Astrocyte (in vitro differentiated cells and primary cell): Measurements from ENCODE around the gene SVIL. TPM values are rescaled to one million over a fixed set of nuclear protein-coding genes. Genes with fewer than 3 reads are reported as not detected.

ENCODE experiments used
- DNase-seq: peaks from one replicate; pipeline ENCODE4 v3.0.0-alpha.2; 2010; ENCODE audit warnings: low read depth
- FAIRE-seq: peaks from 2 replicates; lab custom pipeline; 2011; peaks lifted over from hg19 to GRCh38; lab: Jason Lieb, UNC
- H2AFZ ChIP-seq: 2 replicates; pipeline ENCODE4 v1.6.0; 2012; ENCODE audit warnings: low read depth, low read length, inconsistent platforms
- H3K27ac ChIP-seq: 2 replicates; pipeline ENCODE4 v1.5.1; 2011; ENCODE audit warnings: low read depth, low read length, inconsistent platforms
- H3K27me3 ChIP-seq: 2 replicates; pipeline ENCODE4 v1.6.0; 2011; ENCODE audit warnings: low read length, inconsistent platforms; ENCODE audit not compliant: insufficient read depth
- H3K36me3 ChIP-seq: 2 replicates; pipeline ENCODE4 v1.5.1; 2011; ENCODE audit warnings: low read length, inconsistent platforms; ENCODE audit not compliant: insufficient read depth
- H3K4me1 ChIP-seq: 2 replicates; pipeline ENCODE4 v1.5.1; 2011; ENCODE audit warnings: low read length, inconsistent platforms; ENCODE audit not compliant: insufficient read depth
- H3K4me2 ChIP-seq: 2 replicates; pipeline ENCODE4 v1.6.0; 2012; ENCODE audit warnings: low read length, inconsistent platforms
- H3K4me3 ChIP-seq: 2 replicates; pipeline ENCODE4 v1.5.1; 2011; ENCODE audit warnings: low read depth, mild to moderate bottlenecking, low read length, inconsistent platforms; ENCODE audit not compliant: insufficient read depth
- H3K79me2 ChIP-seq: 2 replicates; pipeline ENCODE4 v1.6.0; 2012; ENCODE audit warnings: mild to moderate bottlenecking, low read length, inconsistent platforms; ENCODE audit not compliant: insufficient read depth
- H3K9ac ChIP-seq: 2 replicates; pipeline ENCODE4 v1.6.0; 2012; ENCODE audit warnings: mild to moderate bottlenecking, low read length, inconsistent platforms
- H3K9me3 ChIP-seq: 2 replicates; pipeline ENCODE4 v1.5.1; 2012; ENCODE audit warnings: low read depth, mild to moderate bottlenecking, low read length, inconsistent platforms; ENCODE audit not compliant: insufficient read depth
- H4K20me1 ChIP-seq: 2 replicates; pipeline ENCODE4 v1.6.0; 2012; ENCODE audit warnings: low read length, inconsistent platforms; ENCODE audit not compliant: insufficient read depth
- H3K27ac Mint-ChIP-seq: one replicate; pipeline ENCODE4 v1.8.0; 2021; ENCODE audit warnings: mild to moderate bottlenecking, mixed read lengths; ENCODE audit not compliant: unreplicated experiment
- H3K27me3 Mint-ChIP-seq: one replicate; pipeline ENCODE4 v1.8.0; 2021; ENCODE audit warnings: low read depth, mixed read lengths; ENCODE audit not compliant: unreplicated experiment
- H3K36me3 Mint-ChIP-seq: one replicate; pipeline ENCODE4 v1.8.0; 2021; ENCODE audit warnings: low read depth, mixed read lengths; ENCODE audit not compliant: unreplicated experiment
- H3K4me1 Mint-ChIP-seq: one replicate; pipeline ENCODE4 v1.8.0; 2021; ENCODE audit warnings: low read depth, mixed read lengths; ENCODE audit not compliant: unreplicated experiment
- H3K4me3 Mint-ChIP-seq: one replicate; pipeline ENCODE4 v1.8.0; 2021; ENCODE audit warnings: mild to moderate bottlenecking, moderate library complexity, mixed read lengths; ENCODE audit not compliant: unreplicated experiment
- H3K9me3 Mint-ChIP-seq: one replicate; pipeline ENCODE4 v1.8.0; 2021; ENCODE audit warnings: mild to moderate bottlenecking, mixed read lengths; ENCODE audit not compliant: unreplicated experiment
- EZH2 ChIP-seq: IDR thresholded peaks from 2 replicates; pipeline ENCODE4 v1.6.1; 2012; ENCODE audit warnings: mild to moderate bottlenecking, low read length, inconsistent platforms; ENCODE audit not compliant: insufficient read depth
- total RNA-seq: library from RNA; stranded (reverse); gene quantifications from 2 replicates; pipeline ENCODE4 v1.2.1, GENCODE V29; 2021
- TF ChIP-seq, protein P1 (sequence below): IDR thresholded peaks from 2 replicates; pipeline ENCODE4 v1.5.1; 2011; ENCODE audit warnings: low read depth, mild to moderate bottlenecking, inconsistent platforms, low read length, moderate library complexity; ENCODE audit not compliant: insufficient read depth

SVIL gene
- total RNA-seq, 1 donor from 2014 or later = 70.4 TPM

DNA sequence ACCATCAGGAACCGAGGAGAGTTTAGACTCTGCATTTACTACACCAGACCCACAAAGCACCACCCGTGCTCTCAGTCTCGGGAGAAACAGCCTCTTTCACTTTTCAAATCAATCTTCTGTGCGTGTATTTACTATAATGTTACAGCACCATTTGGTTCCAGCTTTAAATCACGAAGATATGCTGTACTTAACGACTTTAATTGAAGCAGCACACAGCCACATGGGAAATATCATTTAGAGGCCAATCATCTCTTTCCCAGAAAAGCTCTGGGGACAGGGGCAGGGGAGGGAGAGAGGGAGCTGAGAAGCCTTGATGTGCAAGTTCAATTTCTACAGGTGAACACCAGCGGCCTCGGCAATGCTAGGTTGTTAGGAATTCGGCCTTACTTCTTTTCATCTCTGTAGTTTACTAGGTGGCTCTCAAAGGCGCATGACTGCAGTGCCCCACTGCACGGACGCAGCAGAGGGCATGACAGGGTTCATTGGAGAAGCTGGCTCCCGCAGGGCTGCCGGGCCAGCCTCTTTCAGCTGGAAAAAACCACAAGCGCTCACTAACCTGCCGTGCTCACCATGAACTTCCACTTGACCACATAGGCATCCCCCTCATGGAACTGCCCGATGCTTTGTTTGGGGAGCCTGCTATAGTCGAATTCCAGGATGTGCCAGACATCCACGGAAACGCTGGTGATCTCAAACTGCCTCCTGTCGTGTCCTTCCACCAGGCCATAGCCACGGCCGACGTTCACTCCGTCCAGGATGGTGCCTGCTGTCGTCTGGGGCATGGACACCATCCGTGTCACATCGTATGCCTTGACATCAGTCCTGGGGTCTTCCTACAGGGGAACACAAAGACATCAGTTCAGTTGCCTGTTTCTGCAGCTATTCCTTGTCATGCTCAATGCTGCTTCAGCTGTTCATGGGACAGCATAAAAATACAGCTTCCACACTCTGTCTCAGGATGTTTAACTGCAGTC is 154.5 kb downstream of the SVIL start:
- Mint-ChIP-seq H3K27ac (no peak overlapping the region), H3K4me3 (no peak overlapping the region), H3K36me3 (peaks cover 9% of the 10 kb centered on the region), H3K27me3 (no peaks in the 10 kb centered on the region), H3K4me1 (peaks cover 16% of the 10 kb centered on the region), H3K9me3 (no peaks in the 10 kb centered on the region)
- Histone ChIP-seq H3K4me1 (peaks cover 23% of the 10 kb centered on the region), H3K9me3 (no peaks in the 10 kb centered on the region), H3K79me2 (no peaks in the 10 kb centered on the region), H3K9ac (no peak overlapping the region), H3K4me3 (no peak overlapping the region), H3K4me2 (no peak overlapping the region), H2AFZ (no peak overlapping the region), H3K36me3 (peaks cover 11% of the 10 kb centered on the region), H3K27me3 (no peaks in the 10 kb centered on the region), H3K27ac (no peak overlapping the region), H4K20me1 (peaks cover 17% of the 10 kb centered on the region)
- DNase-seq (no peak), FAIRE-seq (no peak)
- no peak for TF ChIP-seq EZH2
- TF ChIP-seq, protein P1, sequence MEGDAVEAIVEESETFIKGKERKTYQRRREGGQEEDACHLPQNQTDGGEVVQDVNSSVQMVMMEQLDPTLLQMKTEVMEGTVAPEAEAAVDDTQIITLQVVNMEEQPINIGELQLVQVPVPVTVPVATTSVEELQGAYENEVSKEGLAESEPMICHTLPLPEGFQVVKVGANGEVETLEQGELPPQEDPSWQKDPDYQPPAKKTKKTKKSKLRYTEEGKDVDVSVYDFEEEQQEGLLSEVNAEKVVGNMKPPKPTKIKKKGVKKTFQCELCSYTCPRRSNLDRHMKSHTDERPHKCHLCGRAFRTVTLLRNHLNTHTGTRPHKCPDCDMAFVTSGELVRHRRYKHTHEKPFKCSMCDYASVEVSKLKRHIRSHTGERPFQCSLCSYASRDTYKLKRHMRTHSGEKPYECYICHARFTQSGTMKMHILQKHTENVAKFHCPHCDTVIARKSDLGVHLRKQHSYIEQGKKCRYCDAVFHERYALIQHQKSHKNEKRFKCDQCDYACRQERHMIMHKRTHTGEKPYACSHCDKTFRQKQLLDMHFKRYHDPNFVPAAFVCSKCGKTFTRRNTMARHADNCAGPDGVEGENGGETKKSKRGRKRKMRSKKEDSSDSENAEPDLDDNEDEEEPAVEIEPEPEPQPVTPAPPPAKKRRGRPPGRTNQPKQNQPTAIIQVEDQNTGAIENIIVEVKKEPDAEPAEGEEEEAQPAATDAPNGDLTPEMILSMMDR = no peak

DNA sequence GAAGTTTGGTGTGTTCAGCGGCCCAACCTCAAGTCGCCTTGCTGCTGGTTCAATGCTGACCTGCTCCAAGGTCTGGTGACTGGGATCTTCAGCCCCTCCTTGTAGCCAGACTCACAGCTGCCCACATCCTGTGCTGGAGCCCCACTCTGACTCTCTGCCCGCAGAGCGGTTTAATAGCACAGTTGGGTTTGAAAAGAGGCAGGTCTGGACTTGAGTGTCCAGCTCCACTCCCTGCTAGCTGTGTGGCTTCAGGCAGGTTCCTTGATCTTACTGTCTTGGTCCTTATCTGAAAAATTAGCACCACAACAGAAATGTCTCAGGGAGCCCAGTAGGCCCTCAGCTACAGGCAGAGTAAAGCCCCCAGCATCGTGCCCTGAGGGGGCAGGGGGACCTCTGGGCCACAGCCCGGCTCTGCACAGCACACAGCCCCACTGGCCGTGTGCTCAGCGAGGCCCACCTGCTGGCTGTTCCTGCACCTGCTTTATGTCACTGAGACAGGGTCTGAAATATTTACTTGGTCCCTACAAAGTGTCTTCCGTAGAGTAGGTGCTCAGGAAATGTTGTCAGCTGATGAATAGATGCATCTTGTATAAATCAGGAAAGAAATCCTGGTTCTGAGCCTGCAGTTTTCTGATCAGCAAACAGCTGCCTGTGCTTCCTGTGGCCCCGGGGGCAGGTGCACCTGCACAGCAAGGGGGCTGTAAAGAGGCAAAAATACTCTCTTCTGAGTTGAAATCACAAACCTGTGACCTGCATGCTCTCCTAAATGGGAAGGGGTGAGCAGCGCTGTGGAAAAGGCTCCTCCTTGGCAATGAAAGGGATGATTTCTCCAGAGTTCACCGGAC is 155.5 kb downstream of the SVIL start:
- Histone ChIP-seq H3K27ac (no peak overlapping the region), H4K20me1 (peaks cover 17% of the 10 kb centered on the region), H3K79me2 (no peaks in the 10 kb centered on the region), H3K4me2 (peak overlapping the region; percentile 48), H3K9ac (peak overlapping the region; percentile 26), H3K4me1 (peaks cover 23% of the 10 kb centered on the region), H3K27me3 (no peaks in the 10 kb centered on the region), H2AFZ (no peak overlapping the region), H3K9me3 (no peaks in the 10 kb centered on the region), H3K4me3 (no peak overlapping the region), H3K36me3 (peaks cover 10% of the 10 kb centered on the region)
- peaks cover 16% of the 10 kb centered on the region for H3K4me1 Mint-ChIP-seq
- H3K27ac Mint-ChIP-seq = no peak overlapping the region
- TF ChIP-seq, protein P1 = no peak
- TF ChIP-seq EZH2 = no peak
- H3K9me3 Mint-ChIP-seq = no peaks in the 10 kb centered on the region
- no peak overlapping the region for H3K4me3 Mint-ChIP-seq
- no peaks in the 10 kb centered on the region for H3K27me3 Mint-ChIP-seq
- no peak for FAIRE-seq
- peak; percentile 42 for DNase-seq
- peaks cover 8% of the 10 kb centered on the region for H3K36me3 Mint-ChIP-seq
